SK-N-SH (cell line): Measurements from ENCODE around the gene C17orf67. TPM values are rescaled to one million over a fixed set of nuclear protein-coding genes. Genes with fewer than 3 reads are reported as not detected.

ENCODE experiments used
- CTCF ChIA-PET: fragments of 300-600, 350-600 bp; formaldehyde crosslinking; extraction: SDS; loops from one replicate; lab custom pipeline; 2021; lab: Yijun Ruan, JAX
- POLR2A ChIA-PET: fragments of 350-600 bp; sonication (Branson Sonifier 250); formaldehyde crosslinking; extraction: SDS; loops from one replicate; lab custom pipeline; 2020; ENCODE audit warnings: antibody characterized with exemption, inconsistent platforms; lab: Yijun Ruan, JAX
- DNase-seq: peaks from one replicate; pipeline ENCODE4 v3.0.0; 2012
- H2AFZ ChIP-seq: fragments of 200-600 bp; sonication (generic); 2 replicates; pipeline ENCODE4 v1.8.1; 2016; ENCODE audit warnings: antibody characterized with exemption, mild to moderate bottlenecking, low read depth
- H3F3A ChIP-seq: fragments of 200-600 bp; sonication (generic); replicated peaks from 2 replicates; pipeline ENCODE3; 2016; ENCODE audit warnings: antibody characterized with exemption, mild to moderate bottlenecking; ENCODE audit not compliant: insufficient read depth
- H3K27ac ChIP-seq, 2 experiments: fragments of 200-500 bp in 1 of 2; fragments of 200-600 bp in 1 of 2; sonication (Bioruptor generic) in 1 of 2; sonication (generic), shearing (Covaris generic) in 1 of 2; 2 replicates each; pipeline versions ENCODE4 v1.5.1 to v1.6.1; 2014 to 2016; ENCODE audit warnings: low read depth in 2 of 2, inconsistent platforms in 1 of 2, low read length in 1 of 2, mild to moderate bottlenecking in 1 of 2, mixed read lengths in 1 of 2
- H3K27me3 ChIP-seq: fragments of 200-600 bp; sonication (generic), shearing (Covaris generic); 2 replicates; pipeline ENCODE4 v1.6.1; 2016; ENCODE audit warnings: mixed run types; ENCODE audit not compliant: insufficient read depth
- H3K36me3 ChIP-seq, 2 experiments: fragments of 200-500 bp in 1 of 2; fragments of 200-600 bp in 1 of 2; sonication (Bioruptor generic) in 1 of 2; sonication (generic) in 1 of 2; replicated peaks in 1 of 2; 2 replicates each; pipeline versions ENCODE3 to v1.5.1; 2014 to 2016; ENCODE audit warnings: low read length in 1 of 2, mild to moderate bottlenecking in 1 of 2; ENCODE audit not compliant: insufficient read depth in 2 of 2, control insufficient read depth in 1 of 2
- H3K4me1 ChIP-seq, 2 experiments: fragments of 200-500 bp in 1 of 2; fragments of 200-600 bp in 1 of 2; sonication (Bioruptor generic) in 1 of 2; sonication (generic), shearing (Covaris generic) in 1 of 2; 2 replicates each; pipeline versions ENCODE4 v1.5.1 to v1.6.1; 2014 to 2016; ENCODE audit warnings: low read depth in 1 of 2, low read length in 1 of 2, mixed run types in 1 of 2; ENCODE audit not compliant: insufficient read depth in 2 of 2, control insufficient read depth in 1 of 2
- H3K4me2 ChIP-seq: fragments of 200-600 bp; sonication (generic), shearing (Covaris generic); 2 replicates; pipeline ENCODE4 v1.6.1; 2017; ENCODE audit warnings: mixed run types
- H3K4me3 ChIP-seq, 2 experiments: fragments of 200-500 bp in 1 of 2; fragments of 200-600 bp in 1 of 2; sonication (Bioruptor generic) in 1 of 2; sonication (generic), shearing (Covaris generic) in 1 of 2; 2 replicates each; pipeline versions ENCODE4 v1.5.1 to v1.8.1; 2014 to 2016; ENCODE audit warnings: low read depth in 2 of 2, inconsistent platforms in 1 of 2, low read length in 1 of 2, mild to moderate bottlenecking in 1 of 2, mixed read lengths in 1 of 2, moderate library complexity in 1 of 2
- H3K79me2 ChIP-seq: fragments of 200-600 bp; sonication (generic); 2 replicates; pipeline ENCODE4 v1.8.1; 2017; ENCODE audit warnings: mild to moderate bottlenecking; ENCODE audit not compliant: insufficient read depth
- H3K9ac ChIP-seq: fragments of 200-600 bp; sonication (generic); 2 replicates; pipeline ENCODE4 v1.6.1; 2017; ENCODE audit warnings: mixed run types
- H3K9me2 ChIP-seq: fragments of 200-600 bp; sonication (generic); 2 replicates; pipeline ENCODE4 v1.6.1; 2017; ENCODE audit warnings: mixed run types
- H3K9me3 ChIP-seq: fragments of 200-600 bp; sonication (generic); 2 replicates; pipeline ENCODE4 v1.6.1; 2017; ENCODE audit warnings: mixed run types, mild to moderate bottlenecking, moderate library complexity
- H4K20me1 ChIP-seq: fragments of 200-600 bp; sonication (generic); 2 replicates; pipeline ENCODE4 v1.6.1; 2017; ENCODE audit warnings: mild to moderate bottlenecking, mixed run types; ENCODE audit not compliant: insufficient read depth
- ELF1 ChIP-seq: IDR thresholded peaks from 2 replicates; pipeline ENCODE4 v1.4.0; 2012
- EZH2phosphoT487 ChIP-seq: fragments of 200-600 bp; sonication (generic); IDR thresholded peaks from 2 replicates; pipeline ENCODE4 v1.6.1; 2017; ENCODE audit warnings: low read depth, mixed run types, mild to moderate bottlenecking, antibody characterized with exemption, moderate library complexity, borderline replicate concordance
- GABPA ChIP-seq: IDR thresholded peaks from 2 replicates; pipeline ENCODE4 v1.4.0; 2012; ENCODE audit warnings: low read depth, mild to moderate bottlenecking
- IRF3 ChIP-seq: fragments of 150-350 bp; IDR thresholded peaks from 2 replicates; pipeline ENCODE4 v1.6.1; 2016; ENCODE audit warnings: mild to moderate bottlenecking, low read depth, low read length
- JUND ChIP-seq: IDR thresholded peaks from 2 replicates; pipeline ENCODE4 v1.4.0; 2012
- PBX3 ChIP-seq: IDR thresholded peaks from 2 replicates; pipeline ENCODE4; 2012
- POLR2AphosphoS5 ChIP-seq: IDR thresholded peaks from 2 replicates; pipeline ENCODE4 v1.6.1; 2012; ENCODE audit warnings: low read depth, low read length
- RAD21 ChIP-seq: IDR thresholded peaks from 2 replicates; pipeline ENCODE4 v1.6.1; 2012; ENCODE audit warnings: mild to moderate bottlenecking, low read length
- REST ChIP-seq: IDR thresholded peaks from 2 replicates; pipeline ENCODE4 v1.6.1; 2012; ENCODE audit warnings: mild to moderate bottlenecking, low read depth, low read length, moderate library complexity
- RFX5 ChIP-seq: IDR thresholded peaks from 2 replicates; pipeline ENCODE4 v1.6.1; 2012; ENCODE audit warnings: mild to moderate bottlenecking, improper control_type of control experiment, low read length
- USF1 ChIP-seq: IDR thresholded peaks from 2 replicates; pipeline ENCODE4 v1.4.0; 2012; ENCODE audit warnings: low read depth, borderline replicate concordance
- YY1 ChIP-seq: IDR thresholded peaks from 2 replicates; pipeline ENCODE4 v1.4.0; 2012; ENCODE audit warnings: low read depth, mild to moderate bottlenecking
- WGBS: methylation state at CpG from one replicate; pipeline ENCODE4 v1.1.6; 2017; ENCODE audit warnings: low lambda C conversion rate; 5-methylcytosine and 5-hydroxymethylcytosine counted together
- polyA plus RNA-seq, 3 experiments: library from polyadenylated mRNA; depleted of rRNA; stranded (reverse); fragments of >200 nt; gene quantifications; 2 replicates each; pipeline ENCODE4 v1.2.3, GENCODE V29; 2012

Gene C17orf67
- polyA plus RNA-seq, 1 of the 3 experiments (the other 2 are of a cell fraction), result 1.7 TPM

- no peaks in the 10 kb centered on the region for H3K9me2 ChIP-seq
- no peak for DNase-seq
- CTCF ChIA-PET, result no interaction called here
- no peak overlapping the region for H2AFZ ChIP-seq
- no peak for TF ChIP-seq GABPA
- no peak for TF ChIP-seq EZH2phosphoT487
- no peak for TF ChIP-seq ELF1
- TF ChIP-seq POLR2AphosphoS5, result no peak
- no peak for TF ChIP-seq REST
- TF ChIP-seq RAD21, result no peak
- TF ChIP-seq PBX3, result no peak
- TF ChIP-seq RFX5, result no peak
- TF ChIP-seq USF1, result no peak
- TF ChIP-seq JUND, result no peak
- TF ChIP-seq YY1, result no peak
- no peak for TF ChIP-seq IRF3
- no peaks in the 10 kb centered on the region for H3K79me2 ChIP-seq
- WGBS, result 67% methylated on average over 1 of the region's 1 CpG
- H3K9me3 ChIP-seq, result no peaks in the 10 kb centered on the region
- peaks cover 0 to 2% of the 10 kb centered on the region in 2 experiments; a peak in 1 of 4 replicates for H3K4me1 ChIP-seq
- no peaks in the 10 kb centered on the region for H3F3A ChIP-seq
- no peaks in the 10 kb centered on the region for H3K27me3 ChIP-seq
- H3K36me3 ChIP-seq, result no peaks in the 10 kb centered on the region
- no peaks in the 10 kb centered on the region for H4K20me1 ChIP-seq
- no peak overlapping the region for H3K9ac ChIP-seq
- POLR2A ChIA-PET, result no interaction called here
- H3K4me2 ChIP-seq, result no peak overlapping the region
- no peak overlapping the region for H3K27ac ChIP-seq
- no peak overlapping the region for H3K4me3 ChIP-seq
These were observed 23.9 kb downstream of the C17orf67 start for GRCh38 chr17:56809820-56810179.
